G401.6 (cell line): Measurements from ENCODE around the gene PAPLN.

Source experiments
- FAIRE-seq: peaks from 2 replicates; lab custom pipeline; 2012; peaks lifted over from hg19 to GRCh38; lab: Jason Lieb, UNC

The PAPLN gene

DNA sequence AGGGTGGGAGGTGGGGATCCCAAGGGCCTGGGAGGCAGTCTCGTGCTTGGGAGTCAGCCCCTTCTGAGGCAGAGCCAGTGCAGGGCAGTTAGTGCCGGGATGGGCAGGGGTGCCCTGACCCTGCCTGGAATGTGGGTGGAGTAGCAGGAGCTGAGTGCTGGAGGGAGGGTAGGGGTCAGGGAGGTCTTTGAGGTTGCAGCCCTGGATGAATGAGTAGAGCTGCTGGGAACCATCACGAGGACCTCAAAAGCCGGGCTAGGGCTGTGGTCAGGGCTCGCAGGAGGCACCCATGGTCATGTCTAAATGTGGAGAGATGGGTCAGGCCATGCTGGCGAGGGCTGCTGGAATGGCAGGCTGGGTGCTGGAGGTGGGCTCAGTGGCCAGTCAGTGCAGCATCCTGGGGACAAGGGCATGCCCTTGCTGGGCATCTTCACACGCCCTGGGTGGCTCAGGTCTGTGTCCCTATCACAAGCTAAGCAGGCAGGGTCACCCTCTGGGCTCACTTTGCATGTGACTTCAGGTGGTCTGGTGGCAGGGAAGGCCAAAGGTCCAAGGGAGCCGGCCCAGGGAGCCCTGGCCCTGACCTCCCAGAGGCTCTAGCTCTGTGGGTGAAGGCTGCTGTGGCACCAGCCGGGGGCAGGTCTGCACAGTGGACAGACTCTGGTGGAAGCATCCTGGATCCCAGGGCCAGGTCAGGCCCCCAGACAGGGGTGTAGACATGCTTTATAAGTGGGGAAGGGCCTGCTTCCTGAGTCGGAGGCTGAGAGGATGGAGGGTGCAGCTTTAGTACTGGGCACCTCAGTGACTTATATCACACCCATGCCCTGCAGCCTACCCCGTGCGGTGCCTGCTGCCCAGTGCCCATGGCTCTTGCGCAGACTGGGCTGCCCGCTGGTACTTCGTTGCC lies 24.5 kb downstream of the PAPLN start:
- FAIRE-seq, result no peak

DNA sequence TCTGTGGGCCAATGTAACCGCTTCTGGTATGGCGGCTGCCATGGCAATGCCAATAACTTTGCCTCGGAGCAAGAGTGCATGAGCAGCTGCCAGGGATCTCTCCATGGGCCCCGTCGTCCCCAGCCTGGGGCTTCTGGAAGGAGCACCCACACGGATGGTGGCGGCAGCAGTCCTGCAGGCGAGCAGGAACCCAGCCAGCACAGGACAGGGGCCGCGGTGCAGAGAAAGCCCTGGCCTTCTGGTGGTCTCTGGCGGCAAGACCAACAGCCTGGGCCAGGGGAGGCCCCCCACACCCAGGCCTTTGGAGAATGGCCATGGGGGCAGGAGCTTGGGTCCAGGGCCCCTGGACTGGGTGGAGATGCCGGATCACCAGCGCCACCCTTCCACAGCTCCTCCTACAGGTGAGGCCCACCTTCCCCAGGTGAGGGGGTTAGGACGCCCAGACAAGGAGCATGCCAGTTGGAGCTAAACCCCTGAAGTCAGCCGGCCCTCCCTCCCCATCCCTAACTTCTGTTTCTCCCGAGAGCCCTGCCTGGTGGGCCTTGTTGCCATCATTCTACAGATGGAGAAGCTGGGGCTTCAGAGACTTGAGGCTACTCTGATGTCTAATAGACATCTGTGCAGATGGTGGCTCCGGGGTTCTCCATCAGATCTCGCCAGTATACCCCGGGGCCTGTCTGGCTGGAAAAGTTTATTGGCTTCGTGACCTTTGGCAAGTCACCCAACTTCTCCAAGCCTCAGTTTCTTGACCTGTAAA lies 25.3 kb downstream of the PAPLN start:
- FAIRE-seq, result no peak

DNA sequence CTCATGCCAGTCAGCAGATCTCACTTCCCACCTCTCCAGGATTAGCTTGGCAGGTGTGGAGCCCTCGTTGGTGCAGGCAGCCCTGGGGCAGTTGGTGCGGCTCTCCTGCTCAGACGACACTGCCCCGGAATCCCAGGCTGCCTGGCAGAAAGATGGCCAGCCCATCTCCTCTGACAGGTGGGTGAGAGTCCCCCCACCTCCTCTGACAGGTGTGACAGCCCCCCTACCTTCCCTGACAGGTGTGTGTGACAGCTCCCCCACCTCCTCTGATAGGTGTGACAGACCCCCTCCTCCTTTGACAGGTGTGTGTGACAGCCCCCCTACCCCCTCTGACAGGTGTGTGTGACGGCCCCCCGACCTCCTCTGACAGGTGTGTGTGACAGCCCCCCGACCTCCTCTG lies 26.3 kb downstream of the PAPLN start:
- FAIRE-seq, result no peak

DNA sequence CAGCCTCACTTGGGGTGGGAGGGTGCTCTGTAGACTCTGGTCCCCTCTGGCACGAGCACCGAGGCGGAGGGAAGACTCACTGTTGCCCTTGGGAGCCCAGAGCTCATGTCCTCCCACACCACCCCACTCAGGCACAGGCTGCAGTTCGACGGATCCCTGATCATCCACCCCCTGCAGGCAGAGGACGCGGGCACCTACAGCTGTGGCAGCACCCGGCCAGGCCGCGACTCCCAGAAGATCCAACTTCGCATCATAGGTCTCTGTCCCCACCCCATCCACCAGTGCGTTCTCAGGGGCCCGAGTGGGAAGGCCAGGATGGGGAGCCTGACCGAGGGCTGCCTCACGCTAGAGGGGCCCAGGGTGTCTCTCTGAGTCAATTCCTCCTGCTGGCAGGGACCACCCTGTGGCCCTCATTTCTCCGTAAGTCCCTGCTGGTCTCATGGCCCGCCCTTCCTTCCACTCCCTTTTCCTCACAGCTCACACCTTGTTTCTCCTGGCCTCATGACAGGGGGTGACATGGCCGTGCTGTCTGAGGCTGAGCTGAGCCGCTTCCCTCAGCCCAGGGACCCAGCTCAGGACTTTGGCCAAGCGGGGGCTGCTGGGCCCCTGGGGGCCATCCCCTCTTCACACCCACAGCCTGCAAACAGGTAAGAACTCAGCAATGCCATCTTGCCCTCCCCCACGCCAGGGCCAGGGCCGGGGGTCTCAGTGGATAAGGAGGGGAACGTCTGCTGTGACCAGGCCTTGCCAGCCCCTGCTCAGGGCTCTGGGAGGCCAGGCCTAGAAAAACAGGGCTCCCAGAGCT lies 27.0 kb downstream of the PAPLN start:
- FAIRE-seq, result no peak

- no peak for FAIRE-seq
Measured at GRCh38 chr14:73264885-73265720, 27.8 kb downstream of the PAPLN start.

- no peak for FAIRE-seq
Measured at GRCh38 chr14:73265721-73266046, 28.4 kb downstream of the PAPLN start.

DNA sequence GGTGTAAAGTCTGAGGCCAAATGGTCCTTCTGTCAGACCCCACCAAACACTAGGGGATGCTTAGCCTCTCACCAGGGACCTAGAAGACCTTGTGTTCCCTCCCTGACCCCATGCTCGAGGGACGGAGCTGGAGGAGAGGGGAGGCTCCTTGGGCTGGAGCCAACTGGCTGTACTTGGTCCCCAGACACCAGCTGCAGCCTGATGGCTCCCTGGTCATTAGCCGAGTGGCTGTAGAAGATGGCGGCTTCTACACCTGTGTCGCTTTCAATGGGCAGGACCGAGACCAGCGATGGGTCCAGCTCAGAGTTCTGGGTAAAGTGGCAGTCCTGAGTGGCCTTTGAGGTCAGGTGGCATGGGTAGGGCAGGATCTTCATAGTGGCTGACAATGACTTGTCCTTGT lies 29.0 kb downstream of the PAPLN start:
- FAIRE-seq, result no peak

DNA sequence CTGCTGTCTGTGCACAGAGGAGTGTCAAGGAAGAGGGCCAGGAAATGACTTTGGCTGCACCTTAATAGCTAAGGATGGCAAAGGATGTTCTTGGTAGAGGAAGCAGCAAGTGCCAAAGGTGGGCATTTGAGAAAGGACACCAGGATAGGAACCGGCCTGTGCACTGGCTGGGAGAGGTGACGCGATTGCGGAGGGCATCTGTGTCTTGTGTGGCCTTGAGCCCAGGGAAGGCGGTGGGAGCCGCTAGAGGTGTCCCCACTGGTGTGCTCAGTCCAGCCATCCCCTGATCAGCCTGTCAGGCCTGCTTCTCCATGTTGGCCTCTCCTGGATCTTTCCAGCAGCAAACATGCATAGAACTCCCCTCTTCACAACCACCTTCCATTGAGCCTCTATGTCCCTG lies 30.2 kb downstream of the PAPLN start:
- no peak for FAIRE-seq

DNA sequence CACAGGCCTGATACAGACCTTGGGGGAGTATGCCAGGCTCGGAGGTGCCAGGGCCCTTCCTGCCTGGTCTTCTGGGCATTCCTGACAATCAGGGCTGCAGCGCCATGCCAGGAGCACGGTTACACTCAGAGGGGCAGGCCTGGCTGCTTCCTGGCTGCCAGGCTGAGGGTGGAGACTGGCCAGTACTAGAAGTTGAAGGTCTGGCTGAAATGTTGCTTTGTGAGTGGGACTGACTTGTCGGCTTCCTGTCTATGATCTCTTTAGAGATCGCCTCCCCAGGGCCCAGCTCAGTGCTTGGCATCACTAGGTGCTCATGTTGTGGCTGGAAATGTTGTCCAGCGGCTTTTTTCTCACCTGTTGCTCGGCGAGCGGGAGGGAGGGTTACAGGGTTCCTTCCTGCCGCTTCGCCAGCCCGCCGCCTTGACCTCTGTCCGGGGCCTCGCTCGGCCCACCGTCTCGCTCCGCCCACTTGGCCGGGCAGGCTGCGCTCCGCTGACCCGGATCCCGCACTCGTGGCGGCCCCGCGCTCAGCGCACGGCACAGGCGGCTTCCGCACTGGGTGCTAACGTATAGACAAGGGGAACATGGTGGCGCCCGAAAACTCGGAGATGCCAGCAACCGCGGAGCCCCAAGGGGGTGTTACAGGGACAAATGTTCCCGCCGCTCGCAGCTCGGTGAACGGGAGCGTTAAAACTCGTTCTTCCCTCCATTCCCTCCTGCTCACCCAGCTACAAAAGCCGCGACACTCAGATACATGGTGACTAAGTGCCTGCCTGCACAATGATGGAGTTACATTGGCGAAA lies 32.6 kb downstream of the PAPLN start:
- FAIRE-seq, result no peak

DNA sequence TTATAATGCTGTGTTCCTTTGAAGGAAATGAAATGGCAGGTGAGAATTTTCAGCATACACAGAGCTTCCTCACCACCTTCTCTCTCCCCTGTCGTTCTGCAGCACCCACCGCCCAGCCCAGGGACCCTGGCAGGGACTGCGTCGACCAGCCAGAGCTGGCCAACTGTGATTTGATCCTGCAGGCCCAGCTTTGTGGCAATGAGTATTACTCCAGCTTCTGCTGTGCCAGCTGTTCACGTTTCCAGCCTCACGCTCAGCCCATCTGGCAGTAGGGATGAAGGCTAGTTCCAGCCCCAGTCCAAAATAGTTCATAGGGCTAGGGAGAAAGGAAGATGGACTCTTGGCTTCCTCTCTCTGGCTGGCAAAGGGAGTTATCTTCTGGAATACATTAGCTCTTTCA lies 35.1 kb downstream of the PAPLN start:
- FAIRE-seq, result no peak

- no peak for FAIRE-seq
Measured at GRCh38 chr14:73273799-73274198, 36.5 kb downstream of the PAPLN start.

DNA sequence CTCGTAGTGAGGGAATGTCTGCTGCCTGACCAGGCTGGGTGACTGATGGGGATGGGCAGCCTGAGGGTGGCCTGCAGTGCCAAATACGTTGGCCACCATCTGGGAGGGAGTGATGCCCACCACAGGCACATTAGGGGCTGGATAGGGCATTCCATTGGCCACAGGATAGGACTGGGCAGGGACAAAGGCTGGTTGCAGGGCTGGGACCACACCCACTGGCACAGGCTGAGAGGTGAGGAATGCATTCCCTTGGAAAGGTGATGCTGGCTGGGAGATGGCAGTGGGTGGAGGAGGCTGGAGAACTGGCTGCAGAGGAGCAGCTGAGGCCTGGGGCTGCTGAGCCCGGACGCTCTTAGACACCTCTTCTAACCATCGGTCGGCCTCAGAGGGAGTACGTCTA lies 39.5 kb downstream of the PAPLN start:
- FAIRE-seq, result no peak

GRCh38 chr14:73277376-73277775 lies 40.1 kb downstream of the PAPLN start:
- FAIRE-seq, result no peak

- no peak for FAIRE-seq
Measured at GRCh38 chr14:73280903-73281302, 43.6 kb downstream of the PAPLN start.

DNA sequence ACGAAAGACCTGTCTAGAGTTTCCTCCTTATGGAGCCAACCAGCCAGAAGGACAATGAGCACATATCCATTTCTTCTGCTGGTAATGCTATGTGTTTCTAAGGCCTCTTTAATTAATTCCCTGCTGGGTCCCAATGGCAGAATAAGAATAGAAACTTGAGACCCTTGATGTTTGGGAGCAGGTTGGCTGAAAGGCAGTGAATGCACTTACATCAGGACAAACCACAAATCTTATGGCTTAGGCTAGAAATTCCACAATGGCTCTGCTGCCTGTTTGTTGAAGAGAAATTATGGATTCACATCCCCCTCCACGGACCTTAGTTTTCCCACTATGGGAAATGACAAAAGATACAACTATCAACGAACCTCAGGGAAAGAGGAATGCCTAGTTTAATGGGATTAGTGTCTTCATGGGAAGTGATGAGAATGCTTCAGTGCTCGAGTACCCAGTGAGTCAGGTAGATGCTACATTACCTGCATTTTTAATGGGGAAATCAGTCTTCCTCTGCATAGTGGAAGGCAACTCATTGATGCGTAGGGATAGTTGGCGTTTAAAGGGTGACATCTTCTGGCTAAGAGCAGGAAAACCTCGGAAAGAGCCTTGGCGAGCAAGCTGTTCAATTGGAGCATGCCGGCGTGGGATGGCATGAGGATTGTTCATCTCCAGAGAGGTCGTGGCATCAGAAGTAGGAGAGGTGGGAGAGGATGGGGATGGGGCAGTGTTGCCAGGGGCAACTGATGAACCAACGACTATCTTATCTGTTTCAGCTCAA lies 46.5 kb downstream of the PAPLN start:
- FAIRE-seq, result no peak

GRCh38 chr14:73285979-73286378 lies 48.7 kb downstream of the PAPLN start:
- FAIRE-seq, result no peak

GRCh38 chr14:73286598-73286997 lies 49.3 kb downstream of the PAPLN start:
- no peak for FAIRE-seq

DNA sequence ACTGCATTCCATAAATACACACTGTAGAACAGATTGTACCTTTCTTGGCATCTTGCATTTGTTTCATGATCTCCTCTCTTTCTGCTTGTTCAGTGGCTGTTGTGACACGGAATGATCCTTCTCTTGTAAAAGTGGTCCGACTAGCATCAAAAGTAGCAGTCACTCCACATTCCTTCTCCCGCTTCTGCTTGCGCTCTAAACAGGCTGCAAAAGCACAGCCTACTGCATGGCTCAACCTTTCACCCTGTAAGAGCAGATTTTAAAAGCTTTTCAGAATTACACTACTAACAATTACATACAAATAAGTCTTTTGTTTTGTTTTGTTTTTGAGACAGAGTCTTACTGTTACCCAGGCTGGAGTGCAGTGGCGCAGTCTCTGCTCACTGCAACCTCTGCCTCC lies 49.8 kb downstream of the PAPLN start:
- no peak for FAIRE-seq

DNA sequence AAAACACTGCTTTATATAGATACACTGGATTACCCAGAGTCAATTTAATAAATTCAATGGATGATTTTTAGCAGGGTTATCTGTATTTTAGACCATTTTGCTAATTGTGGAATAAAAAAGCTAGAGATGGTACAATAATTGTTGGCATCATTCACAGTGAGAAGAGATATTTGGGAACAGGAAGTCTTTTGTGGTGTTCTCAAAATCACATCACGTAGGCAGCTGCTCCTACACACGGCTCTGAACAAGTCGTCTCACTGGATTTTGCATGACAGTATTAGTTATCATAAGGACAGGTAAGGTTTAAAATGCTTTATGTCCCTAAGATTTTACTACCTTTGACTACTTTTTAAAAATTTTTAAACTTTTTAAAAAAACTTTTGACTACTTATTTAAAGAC lies 52.0 kb downstream of the PAPLN start:
- no peak for FAIRE-seq

- FAIRE-seq, result no peak
Measured at GRCh38 chr14:73289729-73290128, 52.4 kb downstream of the PAPLN start.
